HG02884 (cell line): ENCODE data around the gene SETD7.

Experiments
- ATAC-seq: cut with Tn5 transposase; IDR thresholded peaks from one replicate; pipeline ENCODE4 v1.9.1; 2021; ENCODE audit warnings: mild to moderate bottlenecking, moderate library complexity; ENCODE audit not compliant: unreplicated experiment

Gene SETD7

GRCh38 chr4:139552517-139553307, 3.3 kb downstream of the SETD7 start:
- no peak for ATAC-seq

- no peak for ATAC-seq
Observed at GRCh38 chr4:139550724-139551429, 5.1 kb downstream of the SETD7 start.

- no peak for ATAC-seq
Observed at GRCh38 chr4:139547979-139548378, 8.0 kb downstream of the SETD7 start.

GRCh38 chr4:139540632-139541031, 15.4 kb downstream of the SETD7 start:
- no peak for ATAC-seq

GRCh38 chr4:139540161-139540560, 15.9 kb downstream of the SETD7 start:
- no peak for ATAC-seq

GRCh38 chr4:139537292-139537691, 18.7 kb downstream of the SETD7 start:
- ATAC-seq, result no peak

- no peak for ATAC-seq
Observed at GRCh38 chr4:139535871-139536234, 20.2 kb downstream of the SETD7 start.

- no peak for ATAC-seq
Observed at GRCh38 chr4:139535228-139535870, 20.7 kb downstream of the SETD7 start.

GRCh38 chr4:139534287-139534950, 21.6 kb downstream of the SETD7 start:
- ATAC-seq, result no peak

GRCh38 chr4:139533511-139533910, 22.5 kb downstream of the SETD7 start:
- ATAC-seq, result no peak

- ATAC-seq, result no peak
Observed at GRCh38 chr4:139532947-139533346, 23.1 kb downstream of the SETD7 start.

GRCh38 chr4:139530833-139531427, 25.1 kb downstream of the SETD7 start:
- ATAC-seq, result peak; percentile 49

- peak; percentile 69 for ATAC-seq
Observed at GRCh38 chr4:139528377-139529005, 27.5 kb downstream of the SETD7 start.

GRCh38 chr4:139526928-139527327, 29.1 kb downstream of the SETD7 start:
- no peak for ATAC-seq

GRCh38 chr4:139525414-139525813, 30.6 kb downstream of the SETD7 start:
- peak; percentile 33 for ATAC-seq

- ATAC-seq, result no peak
Observed at GRCh38 chr4:139524062-139524631, 31.9 kb downstream of the SETD7 start.

GRCh38 chr4:139523076-139523475, 32.9 kb downstream of the SETD7 start:
- ATAC-seq, result no peak

- ATAC-seq, result peak; percentile 11
Observed at GRCh38 chr4:139522457-139522856, 33.6 kb downstream of the SETD7 start.

- peak; percentile 41 for ATAC-seq
Observed at GRCh38 chr4:139521754-139522401, 34.1 kb downstream of the SETD7 start.

GRCh38 chr4:139515531-139515958, 40.5 kb downstream of the SETD7 start:
- no peak for ATAC-seq
